Measurements from ENCODE around the gene GSDMA. TPM values are rescaled to one million over a fixed set of nuclear protein-coding genes. Genes with fewer than 3 reads are reported as not detected.
"Not testable (repeated sequence)": the region's sequence is repeated elsewhere in the genome, so short reads cannot be mapped to it uniquely, and the experiment has no call there.

Gene GSDMA
- total RNA-seq, 1 donor from 2014 or later, result 1.6 TPM

- intact Hi-C loops (cut with micrococcal nuclease), result loop anchor here (5.0 kb wide), 1 partner anchor 344 kb away; the partner anchor contains the start of gene STARD3
These were observed 18.5 kb downstream of the GSDMA start for GRCh38 chr17:39981207-39981741.

- intact Hi-C loops (cut with micrococcal nuclease), result loop anchor here (5.0 kb wide), 1 partner anchor 345 kb away; the partner anchor contains the start of gene STARD3
These were observed 19.1 kb downstream of the GSDMA start for GRCh38 chr17:39981766-39982375.

GRCh38 chr17:39988206-39988810 is 25.5 kb downstream of the GSDMA start:
- intact Hi-C loops (cut with micrococcal nuclease), result no loop called here

- intact Hi-C loops (cut with micrococcal nuclease), result no loop called here
These were observed 31.6 kb downstream of the GSDMA start for GRCh38 chr17:39994448-39994847.

- intact Hi-C loops (cut with micrococcal nuclease), result no loop called here
These were observed 32.6 kb downstream of the GSDMA start for GRCh38 chr17:39995438-39995837.

- intact Hi-C loops (cut with micrococcal nuclease), result no loop called here
These were observed 33.4 kb downstream of the GSDMA start for GRCh38 chr17:39996162-39996561.

- intact Hi-C loops (cut with micrococcal nuclease), result no loop called here
These were observed 34.0 kb downstream of the GSDMA start for GRCh38 chr17:39996800-39997199.

- intact Hi-C loops (cut with micrococcal nuclease), result no loop called here
These were observed 34.7 kb downstream of the GSDMA start for GRCh38 chr17:39997543-39997942.

- intact Hi-C loops (cut with micrococcal nuclease), result no loop called here
These were observed 36.3 kb downstream of the GSDMA start for GRCh38 chr17:39999067-39999466.

GRCh38 chr17:40000161-40000560 is 37.4 kb downstream of the GSDMA start:
- intact Hi-C loops (cut with micrococcal nuclease), result no loop called here

GRCh38 chr17:40001335-40001734 is 38.5 kb downstream of the GSDMA start:
- intact Hi-C loops (cut with micrococcal nuclease), result not testable (repeated sequence)

- intact Hi-C loops (cut with micrococcal nuclease), result no loop called here
These were observed 41.3 kb downstream of the GSDMA start for GRCh38 chr17:40004072-40004471.

GRCh38 chr17:40004712-40005111 is 41.9 kb downstream of the GSDMA start:
- intact Hi-C loops (cut with micrococcal nuclease), result no loop called here

- intact Hi-C loops (cut with micrococcal nuclease), result no loop called here
These were observed 42.7 kb downstream of the GSDMA start for GRCh38 chr17:40005520-40005919.

- intact Hi-C loops (cut with micrococcal nuclease), result not testable (repeated sequence)
These were observed 48.2 kb downstream of the GSDMA start for GRCh38 chr17:40010946-40011500.

- intact Hi-C loops (cut with micrococcal nuclease), result loop anchor here (2.0 kb wide), 3 partner anchors 101 to 279 kb away; no protein-coding TSS in a partner anchor
These were observed 49.3 kb downstream of the GSDMA start for GRCh38 chr17:40012017-40012647.

- intact Hi-C loops (cut with micrococcal nuclease), result no loop called here
These were observed 51.7 kb downstream of the GSDMA start for GRCh38 chr17:40014375-40014980.

- intact Hi-C loops (cut with micrococcal nuclease), result no loop called here
These were observed 52.5 kb downstream of the GSDMA start, which contains the start of gene CSF3 for GRCh38 chr17:40015005-40015997. CSF3 (plus strand) TSS chr17:40015440; CDS start chr17:40015475, 35 bp downstream.

GRCh38 chr17:40015998-40016985 is 53.5 kb downstream of the GSDMA start:
- intact Hi-C loops (cut with micrococcal nuclease), result no loop called here
